GM18868 (cell line): ENCODE data around the gene CDKN2AIPNL.
"Not testable (repeated sequence)": the region's sequence is repeated elsewhere in the genome, so short reads cannot be mapped to it uniquely, and the experiment has no call there.

Experiments used
- ATAC-seq: cut with Tn5 transposase; IDR thresholded peaks from one replicate; pipeline ENCODE4 v1.9.1; 2021; ENCODE audit warnings: mild to moderate bottlenecking, moderate library complexity; ENCODE audit not compliant: unreplicated experiment

Gene CDKN2AIPNL

GRCh38 chr5:134403951-134404350, 7.7 kb downstream of the CDKN2AIPNL start:
- no peak for ATAC-seq

GRCh38 chr5:134398609-134399155, 13.0 kb downstream of the CDKN2AIPNL start:
- ATAC-seq, result no peak

GRCh38 chr5:134397196-134397595, 14.5 kb downstream of the CDKN2AIPNL start:
- no peak for ATAC-seq

- ATAC-seq, result no peak
Measured at GRCh38 chr5:134396274-134396673, 15.4 kb downstream of the CDKN2AIPNL start.

- ATAC-seq, result no peak
Measured at GRCh38 chr5:134394932-134395331, 16.7 kb downstream of the CDKN2AIPNL start.

- no peak for ATAC-seq
Measured at GRCh38 chr5:134392301-134392700, 19.4 kb downstream of the CDKN2AIPNL start.

GRCh38 chr5:134387443-134387842, 24.2 kb downstream of the CDKN2AIPNL start:
- ATAC-seq, result no peak

GRCh38 chr5:134383980-134384697, 27.5 kb downstream of the CDKN2AIPNL start:
- no peak for ATAC-seq

- not testable (repeated sequence) for ATAC-seq
Measured at GRCh38 chr5:134382204-134382603, 29.5 kb downstream of the CDKN2AIPNL start.

- no peak for ATAC-seq
Measured at GRCh38 chr5:134380346-134380745, 31.3 kb downstream of the CDKN2AIPNL start.

- ATAC-seq, result no peak
Measured at GRCh38 chr5:134374232-134374631, 37.4 kb downstream of the CDKN2AIPNL start.

- ATAC-seq, result not testable (repeated sequence)
Measured at GRCh38 chr5:134373633-134374032, 38.0 kb downstream of the CDKN2AIPNL start.

- ATAC-seq, result no peak
Measured at GRCh38 chr5:134371834-134372340, 39.8 kb downstream of the CDKN2AIPNL start.

GRCh38 chr5:134370871-134371833, 40.5 kb downstream of the CDKN2AIPNL start, which contains the start of gene UBE2B:
Gene UBE2B, plus strand, starts transcription at chr5:134371569. Its CDS starts 27 bp downstream, at chr5:134371596.
- ATAC-seq, result peak; percentile 71

- peak; percentile 12 for ATAC-seq
Measured at GRCh38 chr5:134370311-134370870, 41.3 kb downstream of the CDKN2AIPNL start.

- no peak for ATAC-seq
Measured at GRCh38 chr5:134365604-134366003, 46.1 kb downstream of the CDKN2AIPNL start.

- ATAC-seq, result no peak
Measured at GRCh38 chr5:134355681-134356080, 56.0 kb downstream of the CDKN2AIPNL start.
